Colonic mucosa (tissue), 4 donors: ENCODE results near the gene MTUS2. TPM values are rescaled to one million over a fixed set of nuclear protein-coding genes. Genes with fewer than 3 reads are reported as not detected.

ENCODE experiments used
- DNase-seq: peaks from one replicate; pipeline ENCODE4 v3.0.0-alpha.2; 2020
- H3K27ac ChIP-seq: fragments of 200-600 bp; one replicate; pipeline ENCODE4 v1.8.0; 2021
- H3K27me3 ChIP-seq: fragments of 200-600 bp; one replicate; pipeline ENCODE4 v1.8.0; 2021
- H3K36me3 ChIP-seq: fragments of 200-600 bp; one replicate; pipeline ENCODE4 v1.8.0; 2021
- H3K4me1 ChIP-seq: fragments of 200-600 bp; one replicate; pipeline ENCODE4 v1.8.0; 2021; ENCODE audit warnings: mild to moderate bottlenecking
- H3K4me3 ChIP-seq: fragments of 200-600 bp; one replicate; pipeline ENCODE4 v1.8.0; 2021
- H3K9ac ChIP-seq, 2 donors: one replicate each; pipeline ENCODE4 v1.7.0; 2013; ENCODE audit warnings: control low read depth in 2 of 2, low read depth in 2 of 2, low read length in 2 of 2
- H3K9me3 ChIP-seq: fragments of 200-600 bp; one replicate; pipeline ENCODE4 v1.8.0; 2021
- CTCF ChIP-seq: fragments of 200-600 bp; IDR thresholded peaks from one replicate; pipeline ENCODE4 v1.8.0; 2022; ENCODE audit warnings: antibody characterized with exemption, mild to moderate bottlenecking
- intact Hi-C: fragments of 100-400 bp; cut with DNase I; formaldehyde crosslinking; loops from one replicate; pipeline ENCODE4 v1.14.1; 2022
- total RNA-seq, 2 donors: library from RNA; stranded (reverse); fragmentation: NEBNext Ultra II Directional in 1 of 2; extraction: Animal tissue kit (Norgen Biotek cat#: 25700) in 1 of 2; gene quantifications; one replicate each; pipeline ENCODE4 v1.2.1, GENCODE V29; 2021
- donor health status: healthy.
- donor health status: DM: no; HTN: no; CAD: no.
- donor health status: DM: no; HTN: no; CAD: no.

The MTUS2 gene
- total RNA-seq, 2 donors from 2014 or later, result 0.11 to 0.40 TPM

DNA sequence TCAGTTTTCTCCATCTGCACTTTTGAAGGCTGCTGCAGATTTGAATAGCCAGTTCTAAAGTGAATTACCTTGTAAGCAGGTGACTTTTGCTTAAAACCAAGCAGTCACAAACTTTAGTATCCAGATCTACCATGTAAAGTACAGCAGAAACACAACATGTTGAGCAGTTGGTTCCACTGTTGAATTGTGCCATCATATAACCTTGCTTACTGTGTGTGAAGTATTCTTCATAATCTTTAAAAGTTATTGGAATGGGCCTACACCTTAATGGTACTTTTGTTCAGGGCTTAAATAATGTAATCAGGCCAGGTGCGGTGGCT, 23.2 kb upstream of the MTUS2 start:
- Histone ChIP-seq H3K9me3 (no peaks in the 10 kb centered on the region), H3K9ac (no peak overlapping the region), H3K36me3 (no peaks in the 10 kb centered on the region), H3K4me3 (no peak overlapping the region), H3K27ac (no peak overlapping the region), H3K27me3 (peaks cover 10% of the 10 kb centered on the region), H3K4me1 (no peaks in the 10 kb centered on the region)
- intact Hi-C loops, result loop anchor here (2.0 to 5.0 kb wide), 2 partner anchors 118 to 475 kb away; no protein-coding TSS in a partner anchor
- TF ChIP-seq CTCF, result no peak
- DNase-seq, result no peak

- H3K4me1 ChIP-seq, result no peaks in the 10 kb centered on the region
- intact Hi-C loops, result no loop called here
- no peak overlapping the region for H3K4me3 ChIP-seq
- no peak for TF ChIP-seq CTCF
- no peak overlapping the region for H3K27ac ChIP-seq
- no peaks in the 10 kb centered on the region for H3K36me3 ChIP-seq
- no peaks in the 10 kb centered on the region for H3K9me3 ChIP-seq
- peaks cover 3% of the 10 kb centered on the region for H3K27me3 ChIP-seq
- no peak overlapping the region for H3K9ac ChIP-seq
- DNase-seq, result peak; percentile 24
These were observed 14.8 kb upstream of the MTUS2 start for GRCh38 chr13:28805193-28805819.

- peaks cover 16% of the 10 kb centered on the region for H3K27me3 ChIP-seq
- intact Hi-C loops, result no loop called here
These were observed 2.9 kb upstream of the MTUS2 start for GRCh38 chr13:28817204-28817603.

DNA sequence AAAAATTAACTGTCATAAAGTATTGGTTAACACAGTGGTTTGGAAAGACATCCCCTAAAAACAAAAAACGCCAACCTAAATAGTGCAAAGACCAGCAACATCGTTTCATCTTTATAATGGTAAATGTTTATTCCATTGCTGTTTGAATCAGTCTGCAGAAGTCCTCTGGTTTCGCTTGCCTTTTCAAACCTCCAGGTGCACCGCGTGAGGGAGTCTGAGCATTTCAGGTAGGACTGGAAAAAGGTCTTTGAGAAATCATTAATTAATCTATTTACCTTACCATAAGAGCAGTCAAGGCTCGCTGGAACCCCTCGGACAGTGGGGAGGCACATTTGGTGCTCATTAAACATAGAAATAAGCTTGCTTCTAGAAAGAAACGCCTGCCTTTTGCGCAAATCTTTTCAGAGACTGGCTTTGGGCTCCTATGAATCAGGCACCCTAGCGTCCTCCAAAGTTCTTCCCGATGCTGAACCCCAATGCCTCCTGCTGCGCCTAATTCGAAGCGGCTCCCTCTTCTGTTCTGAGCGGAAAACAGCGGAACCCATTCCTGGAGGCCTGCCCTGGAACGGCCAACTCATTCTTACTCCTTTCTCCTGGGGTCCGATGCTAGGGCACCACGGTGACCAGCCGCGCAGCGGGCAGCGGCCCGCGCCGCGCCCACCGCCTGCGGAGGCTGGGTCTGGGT, 951 bp upstream of the MTUS2 start:
- intact Hi-C loops, result no loop called here
- H3K4me1 ChIP-seq, result no peaks in the 10 kb centered on the region
- no peak overlapping the region for H3K9ac ChIP-seq
- no peak for DNase-seq
- H3K4me3 ChIP-seq, result no peak overlapping the region
- TF ChIP-seq CTCF, result no peak
- peaks cover 16% of the 10 kb centered on the region for H3K27me3 ChIP-seq
- H3K27ac ChIP-seq, result no peak overlapping the region
- H3K9me3 ChIP-seq, result no peaks in the 10 kb centered on the region
- no peaks in the 10 kb centered on the region for H3K36me3 ChIP-seq

More at GRCh38 chr13:28817204-28817603, 2.9 kb upstream of the MTUS2 start:
- Histone ChIP-seq H3K9ac (no peak overlapping the region), H3K4me3 (no peak overlapping the region), H3K4me1 (no peaks in the 10 kb centered on the region), H3K27ac (no peak overlapping the region), H3K9me3 (no peaks in the 10 kb centered on the region), H3K36me3 (no peaks in the 10 kb centered on the region)
- no peak for TF ChIP-seq CTCF
- DNase-seq, result no peak

- intact Hi-C loops, result no loop called here
- Histone ChIP-seq H3K9ac (no peak overlapping the region), H3K27ac (no peak overlapping the region), H3K4me1 (no peaks in the 10 kb centered on the region), H3K36me3 (no peaks in the 10 kb centered on the region), H3K4me3 (no peak overlapping the region), H3K27me3 (peaks cover 16% of the 10 kb centered on the region), H3K9me3 (no peaks in the 10 kb centered on the region)
- TF ChIP-seq CTCF, result no peak
- DNase-seq, result peak; percentile 34
These were observed 422 bp upstream of the MTUS2 start for GRCh38 chr13:28819735-28820098.
